NOMO-1 treated with dmso at 0.1 percent for 144 hours (cell line): ENCODE results near the gene APH1A.
"Not testable (repeated sequence)": the region's sequence is repeated elsewhere in the genome, so short reads cannot be mapped to it uniquely, and the experiment has no call there.

Experiments used
- DNase-seq: peaks from one replicate; lab custom pipeline; 2025; ENCODE audit not compliant: unreplicated experiment; lab: John Stamatoyannopoulos, UW

APH1A gene

GRCh38 chr1:150268705-150269403 is at the start of gene APH1A:
APH1A (minus strand) TSS chr1:150269016; CDS start chr1:150268810, 206 bp downstream.
- DNase-seq, result peak; percentile 98

- not testable (repeated sequence) for DNase-seq
Observed at GRCh38 chr1:150314691-150315090, 45.9 kb upstream of the APH1A start.

DNA sequence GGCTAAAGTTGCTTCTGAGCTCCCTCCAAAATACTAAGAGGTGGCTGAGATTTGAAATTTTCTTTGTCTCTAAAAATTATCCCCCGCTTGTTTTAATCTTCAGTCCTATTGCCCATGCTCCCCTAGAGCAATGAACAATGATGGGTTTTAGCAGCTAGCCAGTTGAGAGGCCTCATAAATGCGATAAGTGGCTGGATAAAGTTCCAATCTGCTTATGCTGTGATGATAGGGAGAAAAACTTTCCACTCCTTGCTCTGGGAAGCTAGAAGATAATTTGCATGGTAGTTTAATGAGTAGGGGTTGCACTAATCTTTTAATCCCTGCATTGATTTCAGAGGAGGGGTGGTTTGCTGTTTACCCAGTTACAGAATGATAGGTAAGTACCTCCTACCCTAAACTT is 42.9 kb upstream of the APH1A start:
- no peak for DNase-seq

DNA sequence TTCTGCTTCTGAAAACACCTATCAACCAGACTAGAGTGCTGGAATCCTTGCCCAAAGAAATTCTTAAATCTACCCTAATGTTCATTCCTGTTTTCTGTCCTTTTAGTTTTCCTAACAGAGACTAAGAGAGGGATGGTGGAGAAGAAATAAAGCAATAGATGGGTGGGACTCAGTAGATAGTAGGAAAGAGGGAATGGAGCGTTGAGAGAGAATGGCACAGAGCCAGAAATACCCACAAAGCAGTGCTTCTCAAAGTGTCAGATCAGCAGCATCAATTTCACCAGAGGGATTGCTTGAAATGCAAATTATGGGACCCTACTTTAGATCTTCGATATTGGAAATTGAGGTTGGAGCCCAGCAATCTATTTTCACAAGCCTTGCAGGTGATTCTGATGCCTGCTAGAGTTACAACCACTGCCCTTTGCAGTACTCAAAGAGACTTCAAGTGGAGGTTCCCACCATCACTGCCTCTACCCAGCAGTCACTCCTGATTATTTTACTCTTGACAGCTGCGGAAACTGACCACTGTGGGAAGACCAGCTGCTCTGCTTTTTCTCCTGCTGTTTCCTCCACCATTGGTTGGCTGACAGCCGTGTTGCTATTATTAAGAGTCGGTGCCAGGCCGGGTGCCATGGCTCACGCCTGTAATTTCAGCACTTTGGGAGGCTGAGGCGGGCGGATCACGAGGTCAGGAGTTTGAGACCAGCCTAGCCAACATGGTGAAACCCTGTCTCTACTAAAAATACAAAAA is 41.1 kb upstream of the APH1A start:
- DNase-seq, result no peak

DNA sequence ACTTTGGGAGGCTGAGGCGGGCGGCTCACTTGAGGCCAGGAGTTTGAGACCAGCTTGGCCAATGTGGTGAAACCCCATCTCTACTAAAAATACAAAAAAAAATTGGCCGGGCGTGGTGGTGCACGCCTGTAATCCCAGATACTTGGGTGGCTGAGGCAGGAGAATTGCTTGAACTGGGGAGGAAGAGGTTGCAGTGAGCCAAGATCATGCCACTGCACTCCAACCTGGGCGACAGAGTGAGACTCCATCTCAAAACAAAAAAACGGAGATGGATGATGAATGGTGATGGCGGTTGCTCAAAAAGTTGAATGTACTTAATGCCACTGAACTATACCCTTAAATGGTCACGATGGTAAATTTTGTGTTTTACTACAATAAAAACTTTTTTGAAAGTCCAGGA is 39.8 kb upstream of the APH1A start:
- not testable (repeated sequence) for DNase-seq

GRCh38 chr1:150302902-150303301 is 34.1 kb upstream of the APH1A start:
- no peak for DNase-seq

DNA sequence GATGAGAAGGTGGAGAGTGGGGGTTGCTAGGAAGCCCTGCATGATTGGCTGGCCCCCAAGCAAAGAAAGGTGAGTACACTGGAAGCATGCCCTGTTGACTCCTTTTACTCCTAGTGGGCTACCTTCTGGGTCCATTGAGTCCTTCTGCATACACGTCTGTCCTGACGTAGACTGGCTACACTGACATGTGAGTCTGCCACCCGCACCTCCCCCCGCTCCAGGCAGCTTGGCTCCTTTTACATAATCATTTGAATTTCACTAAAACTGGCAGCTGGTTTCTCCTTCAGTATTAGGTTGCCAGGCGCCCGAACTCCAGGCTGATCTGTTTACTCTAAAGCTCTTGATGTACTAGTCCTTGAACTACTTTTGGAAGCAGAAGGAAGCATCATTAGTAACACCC is 33.5 kb upstream of the APH1A start:
- no peak for DNase-seq

GRCh38 chr1:150299716-150300115 is 30.9 kb upstream of the APH1A start:
- DNase-seq, result no peak

GRCh38 chr1:150295476-150295875 is 26.7 kb upstream of the APH1A start:
- no peak for DNase-seq

DNA sequence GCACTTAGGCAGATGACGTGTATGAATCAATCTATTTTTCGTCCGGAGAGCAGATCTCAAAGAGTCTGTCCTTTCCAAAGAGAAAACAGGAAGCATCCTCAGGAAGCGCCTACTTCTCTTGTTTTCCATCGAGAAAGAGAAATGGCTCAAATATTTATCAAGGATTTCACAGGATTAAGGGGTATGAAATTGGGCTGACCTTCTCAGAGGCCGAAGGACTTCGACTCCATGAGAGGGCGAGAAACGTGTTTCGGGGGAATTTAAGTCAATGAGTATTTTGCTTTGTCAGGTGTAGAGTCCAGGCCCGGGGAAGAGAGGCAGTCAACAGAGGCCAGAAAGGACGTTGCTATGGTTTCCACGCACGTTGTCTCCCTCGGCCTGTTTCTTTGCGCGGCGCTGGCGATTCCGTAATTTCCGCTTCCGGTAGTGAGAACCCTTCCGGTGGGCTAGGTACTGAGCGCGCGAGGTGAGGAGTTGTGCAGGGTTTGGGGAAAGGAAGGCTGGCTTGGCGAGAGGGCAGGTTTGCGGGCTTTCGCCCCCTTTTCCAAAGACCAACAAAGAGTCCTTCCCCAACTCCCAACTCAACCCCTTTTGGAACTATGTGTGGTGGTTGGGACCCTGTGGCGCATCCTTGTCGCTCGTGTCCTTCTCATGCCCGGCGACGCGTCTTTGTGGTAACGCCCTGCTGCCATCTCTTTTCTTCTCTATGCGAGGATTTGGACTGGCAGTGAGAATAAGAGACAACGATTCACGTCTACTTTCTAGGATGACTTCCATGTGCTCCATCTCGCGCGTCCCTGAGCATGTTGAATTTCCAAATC is 24.8 kb upstream of the APH1A start, which contains the start of gene MRPS21:
TSS of gene MRPS21 (plus strand) at position 429 of the 821 bp plus-strand sequence. CDS start 506 bp downstream, outside the sequence.
- DNase-seq, result peak; percentile 89

GRCh38 chr1:150288822-150289221 is 20.0 kb upstream of the APH1A start:
- no peak for DNase-seq

DNA sequence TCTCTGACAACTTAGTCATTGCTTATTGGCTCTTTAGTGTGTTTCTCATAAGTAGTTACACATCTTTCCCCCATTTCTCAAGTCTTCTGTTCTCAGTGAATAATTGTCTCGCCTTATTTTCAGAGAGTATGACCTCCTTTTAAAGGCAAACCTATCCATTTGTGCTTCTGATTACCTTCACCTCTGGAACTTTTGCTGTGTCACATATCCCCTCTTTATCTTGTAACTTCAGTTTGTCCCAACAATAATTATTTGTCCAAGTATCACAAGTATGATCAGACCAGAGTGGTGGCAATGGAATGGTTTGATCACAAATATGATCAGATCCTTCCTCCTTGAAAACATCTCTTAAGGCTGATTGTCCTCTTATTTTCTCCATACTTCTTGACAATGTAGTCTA is 19.6 kb upstream of the APH1A start:
- DNase-seq, result no peak

- no peak for DNase-seq
Observed at GRCh38 chr1:150283260-150283659, 14.4 kb upstream of the APH1A start.

GRCh38 chr1:150282558-150282958 is 13.7 kb upstream of the APH1A start:
- DNase-seq, result no peak

DNA sequence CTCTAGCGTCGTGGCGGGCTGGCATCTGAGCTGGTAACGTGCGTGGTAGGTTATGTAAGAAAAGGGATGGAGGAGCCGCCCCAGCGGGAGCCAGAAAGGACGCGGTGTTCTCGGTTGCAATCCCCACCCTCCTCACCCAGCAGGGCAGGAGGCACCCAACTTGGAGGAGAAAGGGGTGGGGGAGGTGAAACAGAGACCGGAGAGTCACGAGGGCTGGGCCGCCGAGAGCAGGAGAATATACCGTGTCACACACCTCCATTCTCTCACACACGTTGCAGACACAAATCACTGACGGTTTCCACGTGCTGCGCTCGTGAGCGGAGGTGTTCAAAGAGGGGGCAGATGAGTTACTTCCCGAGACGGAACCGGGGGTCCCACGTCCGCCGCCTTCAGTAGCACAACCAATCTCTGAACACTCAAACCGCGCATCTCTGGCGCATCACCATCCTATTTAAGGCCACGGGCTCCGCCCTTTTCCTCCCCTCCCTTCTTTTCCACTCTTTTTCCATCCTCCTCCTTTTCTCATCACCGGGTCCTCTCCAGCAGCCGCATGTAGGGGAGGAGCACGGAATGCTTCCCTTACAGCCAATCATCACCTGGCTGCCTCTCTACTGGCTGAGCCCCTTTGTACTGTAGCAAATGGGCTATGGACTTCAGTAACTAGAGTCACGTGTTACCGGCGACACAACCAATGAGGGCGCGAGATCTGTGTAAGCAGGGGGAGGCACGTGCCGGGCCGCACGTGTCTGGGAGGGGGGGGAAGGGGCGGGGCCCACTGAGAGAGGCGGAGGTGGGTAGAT is 13.1 kb upstream of the APH1A start, which contains the start of gene CIART:
TSS of gene CIART (plus strand) at position 797 of the 800 bp plus-strand sequence. CDS start 714 bp downstream, outside the sequence.
- peak; percentile 58 for DNase-seq

DNA sequence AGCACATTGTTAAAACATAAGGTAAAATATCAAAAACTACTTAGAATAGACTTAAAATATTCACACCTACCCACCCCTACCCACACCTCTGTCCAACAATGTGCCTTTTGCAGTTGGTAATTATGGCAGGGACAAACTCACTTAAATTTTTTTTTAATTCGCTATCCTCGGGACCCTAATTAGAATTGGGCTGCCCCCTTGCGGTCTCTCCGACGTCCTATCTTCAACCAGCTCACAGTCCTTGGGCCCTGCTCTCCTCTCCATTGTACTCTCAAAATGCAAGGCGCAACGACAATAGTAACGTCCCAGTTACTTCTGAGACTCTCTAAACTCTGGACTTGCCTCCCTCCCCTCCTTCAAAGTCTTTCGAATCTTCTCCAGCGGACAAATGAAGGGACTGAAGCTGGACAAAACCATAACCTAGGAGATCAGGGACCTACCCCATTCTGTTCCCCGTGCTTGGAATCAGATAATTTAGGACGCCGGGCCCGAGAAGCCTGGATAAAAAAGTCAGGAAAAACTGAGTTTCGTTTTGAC is 12.5 kb upstream of the APH1A start:
- peak; percentile 59 for DNase-seq

- no peak for DNase-seq
Observed at GRCh38 chr1:150280138-150280707, 11.4 kb upstream of the APH1A start.

GRCh38 chr1:150273311-150273710 is 4.5 kb upstream of the APH1A start:
- DNase-seq, result no peak

GRCh38 chr1:150271291-150271959 is 2.6 kb upstream of the APH1A start:
- no peak for DNase-seq
